ACHN (cell line): ENCODE measurements around the gene GATB.
A peak's percentile ranks its signal among the peaks of the same experiment; 100 is the strongest.

Experiments
- DNase-seq: peaks from one replicate; pipeline ENCODE4 v3.0.0-alpha.2; 2015
- in situ Hi-C: cut with HindIII; loops from 2 replicates; pipeline ENCODE4 v1.10.0; 2017; ENCODE audit warnings: low sequenced_read_pairs, low pct_ligation_motif_present, low pct_unique_long_range_greater_than_20kb

The GATB gene

DNA sequence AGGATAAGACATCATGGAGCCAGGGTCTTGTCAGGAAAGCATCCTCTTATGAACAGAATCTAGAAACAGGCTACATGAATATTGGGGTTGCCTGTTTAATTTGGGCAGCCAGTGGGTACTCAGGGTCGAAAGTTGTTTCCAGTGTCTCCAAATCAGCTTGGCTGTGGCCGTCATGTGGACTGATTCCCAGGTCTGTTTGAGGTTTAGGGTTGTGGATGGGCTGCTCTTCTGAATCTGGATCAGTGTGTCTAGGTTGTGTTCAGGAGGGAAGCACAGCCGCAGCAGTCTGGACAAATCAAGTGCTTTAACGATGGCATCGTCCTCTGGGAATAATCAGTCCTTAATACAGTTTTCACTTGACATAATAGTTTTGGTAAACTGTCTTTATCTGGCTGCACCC is 94.3 kb downstream of the GATB start:
- DNase-seq, result no peak
- in situ Hi-C loops, result no loop called here

DNA sequence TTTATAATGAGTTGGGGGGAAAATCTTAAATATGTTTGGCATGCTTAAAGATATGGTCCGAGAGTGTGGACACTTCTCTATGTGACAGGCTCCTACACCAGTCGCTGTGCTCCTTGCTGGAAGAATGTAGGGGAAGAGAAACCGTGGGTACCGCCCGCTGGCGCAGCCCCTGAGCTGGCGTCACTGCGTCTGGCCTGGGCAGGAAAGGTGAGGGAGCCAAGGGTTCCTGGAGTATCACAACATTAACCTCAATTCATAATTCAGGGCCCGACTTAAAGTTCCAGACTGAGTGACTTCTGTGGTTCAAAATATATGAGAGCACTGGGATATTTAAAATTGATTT is 95.1 kb downstream of the GATB start:
- no peak for DNase-seq
- in situ Hi-C loops, result no loop called here

DNA sequence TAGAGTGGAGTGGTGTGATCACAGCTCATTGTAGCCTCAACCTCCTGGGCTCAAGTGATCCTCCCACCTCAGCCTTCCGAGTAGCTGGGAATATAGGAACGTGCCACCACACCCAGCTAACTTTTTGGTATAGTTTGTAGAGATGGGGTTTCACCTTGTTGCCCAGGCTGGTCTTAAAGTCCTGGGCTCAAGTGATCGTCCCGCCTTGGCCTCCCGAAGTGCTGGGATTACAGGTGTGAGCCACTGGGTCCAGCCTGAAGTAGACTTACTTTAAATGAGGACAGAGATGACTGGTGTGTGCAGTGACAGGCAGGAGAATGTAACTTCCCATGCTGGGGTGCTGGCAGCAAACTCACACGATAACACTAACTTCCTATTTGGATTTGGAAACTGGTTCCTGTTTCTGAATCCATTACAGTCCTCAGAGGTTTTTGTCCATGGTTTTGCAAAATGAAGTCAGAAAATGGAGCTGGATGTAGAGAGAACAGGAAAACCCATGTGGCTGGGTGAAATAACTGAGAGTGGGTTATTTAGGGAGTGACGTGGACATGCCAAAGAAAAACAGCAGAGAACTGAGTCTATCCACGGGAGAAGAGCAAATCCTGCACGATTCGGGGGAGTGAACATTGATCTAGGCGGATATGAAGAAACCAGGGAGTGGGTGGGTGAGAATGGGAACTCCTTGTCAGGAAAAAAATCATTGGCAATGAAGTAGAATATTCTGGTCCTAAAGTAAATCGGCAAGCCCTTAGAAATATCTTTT is 95.6 kb downstream of the GATB start:
- no peak for DNase-seq
- in situ Hi-C loops, result no loop called here

DNA sequence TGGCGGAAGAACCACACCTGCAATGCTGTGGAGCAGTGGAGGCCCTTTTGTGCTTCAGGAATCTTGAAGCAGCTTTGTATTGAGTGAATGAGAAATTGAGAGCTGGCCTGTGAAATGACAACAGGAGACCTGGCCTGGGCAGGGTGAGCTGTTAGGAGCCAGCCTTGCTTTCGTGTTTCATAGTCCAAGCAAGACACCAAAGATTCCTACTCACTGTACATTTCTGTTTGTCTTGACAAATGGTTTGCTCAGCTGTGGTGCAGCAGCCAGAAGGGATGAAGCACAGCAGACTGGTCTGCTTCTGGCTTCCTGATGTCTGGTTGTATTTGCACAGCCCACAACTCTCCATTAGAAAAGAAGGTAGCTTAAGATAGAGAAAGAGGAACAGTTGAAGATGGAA is 96.5 kb downstream of the GATB start:
- in situ Hi-C loops, result no loop called here
- no peak for DNase-seq

DNA sequence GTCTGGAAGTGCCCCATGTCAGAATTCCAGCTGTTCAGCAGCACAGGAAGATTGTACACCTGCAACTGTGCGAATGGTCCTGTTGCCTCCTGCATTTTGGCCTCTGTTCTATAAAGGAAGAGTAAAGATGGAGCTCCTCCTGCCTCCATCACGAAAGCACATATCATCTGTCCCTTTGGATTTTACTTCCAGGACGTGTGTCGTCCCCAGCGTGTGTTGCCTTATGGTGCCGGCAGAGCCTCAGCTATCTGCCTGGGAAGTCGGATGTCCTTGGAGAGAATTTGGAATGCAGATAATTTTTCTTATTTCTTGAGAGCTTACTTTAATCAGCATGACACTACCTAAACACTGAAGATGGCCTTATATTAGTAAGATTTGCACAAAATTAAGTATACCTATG is 97.7 kb downstream of the GATB start:
- in situ Hi-C loops, result no loop called here
- no peak for DNase-seq

DNA sequence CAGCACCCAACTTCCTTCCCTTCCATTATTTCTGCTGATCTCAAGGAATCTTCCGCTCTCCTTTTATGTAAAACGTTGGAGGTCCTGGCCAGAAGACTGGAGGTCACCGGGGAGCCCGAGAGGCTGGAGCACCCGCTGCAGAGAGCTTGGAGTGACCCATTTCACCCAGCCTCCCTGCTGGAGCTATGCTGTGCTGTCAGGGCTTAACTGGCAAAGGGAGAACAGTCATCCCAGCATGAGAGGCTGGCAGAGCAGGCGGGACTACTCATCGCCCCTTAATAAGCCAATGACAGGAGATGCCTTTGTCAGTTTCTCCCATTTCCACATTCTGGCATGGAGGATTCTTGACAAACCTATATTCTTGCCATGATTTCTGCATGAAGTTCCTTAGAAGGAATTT is 98.9 kb downstream of the GATB start:
- DNase-seq, result no peak
- in situ Hi-C loops, result no loop called here

DNA sequence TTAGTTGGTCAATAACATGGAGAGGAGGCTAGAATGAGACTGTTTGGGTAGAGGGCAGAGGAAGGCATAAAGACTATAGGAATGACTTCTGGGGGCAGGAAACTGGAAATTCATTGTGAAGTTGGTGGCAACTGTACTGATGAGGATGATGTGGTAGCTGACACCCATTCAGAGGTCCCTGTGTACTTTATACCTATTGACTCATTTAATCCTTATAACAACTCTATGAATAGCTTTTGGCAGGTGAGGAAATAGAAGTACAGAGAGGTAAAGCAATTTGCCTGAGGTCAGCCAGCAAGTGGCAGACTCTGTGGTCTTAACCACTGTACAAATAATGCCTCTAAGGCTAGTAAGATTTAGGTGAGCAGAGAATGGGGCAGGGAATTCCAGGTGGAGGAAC is 100.1 kb downstream of the GATB start:
- in situ Hi-C loops, result no loop called here
- DNase-seq, result no peak

DNA sequence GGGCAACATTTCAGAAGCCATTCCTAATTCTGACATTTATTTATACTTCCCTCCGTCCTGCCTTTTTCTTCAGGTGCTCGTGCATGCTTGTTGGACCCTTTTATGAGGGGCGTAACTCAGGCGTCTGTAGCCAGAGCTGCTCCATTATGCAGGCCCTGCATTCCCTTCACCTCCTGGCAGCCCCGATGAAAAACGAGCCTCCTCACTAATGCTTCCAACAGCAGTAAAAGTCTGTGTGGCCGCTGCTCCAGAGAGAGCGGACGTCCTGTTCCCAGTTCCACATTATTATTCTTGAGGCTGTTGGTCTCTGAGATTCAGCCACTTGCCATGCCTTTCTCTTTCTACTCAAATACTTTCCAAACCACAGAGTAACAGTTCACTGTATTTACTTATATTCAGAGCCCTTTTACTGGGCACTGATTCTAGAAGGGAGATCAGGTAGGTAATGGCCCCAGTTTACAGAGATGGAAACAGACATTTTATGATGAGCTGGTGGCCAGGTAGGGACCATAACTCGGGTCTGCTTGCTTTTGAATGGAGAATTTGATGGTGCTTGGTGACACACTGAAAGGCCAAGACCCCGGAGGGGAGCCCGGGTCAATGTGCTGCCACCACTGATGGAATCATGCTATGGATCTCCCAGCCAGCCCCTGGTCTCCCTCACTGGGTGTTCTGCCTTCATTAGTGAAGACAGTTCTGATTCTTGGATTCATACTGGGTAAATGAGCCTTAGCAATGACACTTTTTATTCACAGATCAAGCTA is 101.0 kb downstream of the GATB start:
- DNase-seq, result no peak
- in situ Hi-C loops, result no loop called here

DNA sequence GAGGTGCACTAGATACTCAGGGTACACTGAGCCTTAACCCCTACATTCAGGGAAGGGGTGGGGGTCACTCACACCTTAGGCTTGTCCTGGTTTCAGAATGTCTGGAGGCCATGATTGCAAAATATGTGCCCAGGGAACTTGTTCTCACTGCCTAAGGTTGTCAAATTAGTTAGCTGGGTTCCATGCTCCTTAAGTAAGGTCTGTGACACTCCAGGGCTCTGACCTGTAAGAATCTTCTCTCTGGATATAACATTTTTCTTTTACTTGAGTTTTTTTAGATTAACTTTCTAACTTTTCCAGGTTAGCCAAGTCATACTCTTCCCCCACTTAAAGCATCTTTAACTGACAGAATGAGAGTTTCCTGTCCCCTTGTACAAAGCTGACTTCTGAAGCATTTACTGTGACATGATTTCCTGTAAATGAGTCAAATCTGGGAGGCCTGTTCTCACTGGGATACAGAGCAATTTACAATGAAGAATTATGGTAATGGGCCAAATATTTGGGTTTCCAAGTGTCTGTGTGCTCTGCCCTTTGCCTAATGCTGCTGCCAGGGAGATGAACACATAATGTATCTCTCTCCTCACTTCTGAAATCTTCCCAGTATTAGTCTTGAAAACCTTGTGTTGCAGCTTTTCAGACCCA is 101.7 kb downstream of the GATB start:
- in situ Hi-C loops, result no loop called here
- DNase-seq, result no peak

DNA sequence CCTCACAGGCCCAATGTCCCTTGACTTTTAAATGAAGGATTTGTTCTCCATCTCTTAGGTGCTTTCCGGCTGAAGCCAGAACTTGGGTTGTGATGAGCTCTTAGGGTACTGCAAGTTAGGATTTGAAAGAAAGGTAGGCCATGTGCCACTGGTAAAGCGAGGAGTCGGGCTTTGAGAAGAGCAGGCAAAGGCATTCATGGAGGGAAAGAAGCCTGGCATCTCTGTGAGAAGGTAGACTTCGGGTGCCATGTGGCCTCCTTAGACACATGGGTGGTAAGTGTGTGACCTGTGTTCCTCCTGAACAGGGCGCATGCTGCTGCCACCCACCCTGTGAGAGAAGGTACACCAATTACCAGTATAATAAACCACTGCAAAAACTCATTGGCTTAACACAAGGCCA is 102.9 kb downstream of the GATB start:
- in situ Hi-C loops, result no loop called here
- no peak for DNase-seq

DNA sequence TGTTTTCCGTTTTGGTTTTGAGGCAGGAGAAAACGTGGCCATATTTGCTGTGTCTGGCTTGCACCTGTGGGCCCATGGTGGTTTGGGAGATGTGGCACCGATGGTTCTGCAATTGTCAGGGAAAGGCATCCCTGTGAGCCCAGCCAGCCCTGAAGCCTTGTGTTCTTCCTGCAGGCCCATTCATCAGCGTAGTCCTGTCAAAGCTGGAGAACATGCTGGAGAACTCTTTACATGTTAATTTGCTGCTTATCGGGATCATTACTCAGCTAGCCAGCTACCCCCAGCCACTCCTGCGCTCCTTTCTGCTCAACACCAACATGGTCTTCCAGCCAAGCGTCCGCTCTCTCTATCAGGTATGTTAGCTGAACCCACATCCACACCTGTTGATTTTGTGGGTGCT is 104.7 kb downstream of the GATB start:
- no peak for DNase-seq
- in situ Hi-C loops, result no loop called here

DNA sequence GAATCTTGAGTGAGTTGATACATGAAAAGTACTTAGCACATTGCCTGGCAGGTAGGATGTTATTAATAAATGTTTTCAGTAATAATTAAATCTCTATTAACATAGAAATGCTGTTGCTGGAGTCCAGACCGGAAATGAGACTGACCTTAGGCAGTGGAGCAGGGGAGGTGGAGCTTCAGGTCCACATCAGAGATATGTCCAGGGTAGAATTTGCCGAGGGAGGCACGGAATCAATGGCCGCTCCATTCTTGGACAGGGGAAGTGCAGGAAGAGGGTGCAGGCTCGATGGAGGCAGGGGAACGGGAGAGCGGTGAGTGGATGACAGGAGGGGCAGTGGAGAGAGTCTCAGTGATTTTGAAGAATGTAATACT is 107.3 kb downstream of the GATB start:
- in situ Hi-C loops, result no loop called here
- no peak for DNase-seq

DNA sequence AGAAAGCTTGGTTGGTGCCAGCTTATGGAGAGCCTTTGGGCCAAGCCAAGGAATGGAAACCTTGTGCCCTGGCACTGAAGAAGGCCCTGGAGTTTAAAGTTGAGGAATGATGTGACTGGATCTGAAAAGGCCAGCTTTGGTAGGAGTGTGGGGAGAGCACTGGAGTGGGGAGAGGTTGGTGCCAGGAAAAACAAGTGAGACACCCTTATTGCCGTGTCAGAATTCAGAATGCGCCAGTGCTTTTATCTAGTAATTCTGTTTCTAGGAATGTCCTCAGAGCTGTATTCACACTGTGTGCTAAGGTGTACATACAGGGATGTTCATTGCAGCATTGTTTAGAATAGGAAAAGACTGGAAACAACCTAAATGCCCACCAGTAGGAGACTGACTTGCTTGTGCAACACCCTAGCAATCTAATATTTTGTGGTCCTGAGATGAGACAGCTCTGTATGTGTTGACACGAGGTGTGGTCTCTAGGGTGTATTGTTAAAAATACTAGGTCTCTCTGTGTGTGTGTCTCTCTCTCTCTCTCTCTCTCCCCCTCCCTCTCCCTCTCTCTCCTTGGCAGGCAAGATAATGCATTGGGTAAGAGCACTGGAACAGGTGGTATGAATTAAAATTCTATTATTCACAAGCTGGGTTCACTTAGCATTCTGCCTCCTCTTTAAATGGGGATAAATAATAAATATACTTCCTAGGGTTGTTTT is 107.8 kb downstream of the GATB start:
- in situ Hi-C loops, result no loop called here
- no peak for DNase-seq

DNA sequence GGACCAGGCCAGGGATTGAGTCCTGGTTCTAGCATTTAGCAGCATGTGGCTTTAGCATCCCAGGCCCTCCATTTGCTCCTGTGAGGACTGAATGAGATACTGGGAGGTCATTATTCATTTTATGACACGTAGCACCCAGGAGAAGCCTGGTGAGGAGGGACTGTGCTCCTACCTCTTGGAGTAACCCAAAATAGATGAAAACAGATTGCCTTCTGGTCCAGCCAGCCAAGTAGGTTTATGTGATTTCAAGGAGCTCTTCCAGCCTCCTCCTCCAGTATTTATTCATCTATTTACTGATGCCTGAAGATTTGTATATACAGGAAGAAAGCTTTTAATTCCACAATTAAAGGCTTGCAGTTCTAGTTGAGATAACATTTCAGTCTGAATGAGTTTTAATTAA is 109.3 kb downstream of the GATB start:
- no peak for DNase-seq
- in situ Hi-C loops, result no loop called here

DNA sequence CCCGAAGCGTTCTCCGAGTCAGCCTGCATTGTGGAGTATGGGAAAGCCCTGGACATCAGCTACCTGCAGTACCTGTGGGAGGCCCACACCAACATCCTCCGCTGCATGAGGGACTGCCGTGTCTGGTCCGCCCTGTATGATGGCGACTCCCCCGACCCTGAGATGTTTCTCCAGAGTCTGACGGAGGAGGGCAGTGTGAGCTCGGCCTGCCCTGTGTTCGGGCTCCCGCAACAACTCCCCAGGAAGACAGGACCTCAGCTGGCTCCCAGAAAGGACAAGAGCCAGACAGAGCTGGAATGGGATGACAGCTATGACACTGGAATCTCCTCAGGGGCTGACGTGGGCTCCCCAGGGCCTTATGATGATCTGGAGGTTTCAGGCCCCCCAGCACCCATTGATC is 111.3 kb downstream of the GATB start:
- DNase-seq, result no peak

DNA sequence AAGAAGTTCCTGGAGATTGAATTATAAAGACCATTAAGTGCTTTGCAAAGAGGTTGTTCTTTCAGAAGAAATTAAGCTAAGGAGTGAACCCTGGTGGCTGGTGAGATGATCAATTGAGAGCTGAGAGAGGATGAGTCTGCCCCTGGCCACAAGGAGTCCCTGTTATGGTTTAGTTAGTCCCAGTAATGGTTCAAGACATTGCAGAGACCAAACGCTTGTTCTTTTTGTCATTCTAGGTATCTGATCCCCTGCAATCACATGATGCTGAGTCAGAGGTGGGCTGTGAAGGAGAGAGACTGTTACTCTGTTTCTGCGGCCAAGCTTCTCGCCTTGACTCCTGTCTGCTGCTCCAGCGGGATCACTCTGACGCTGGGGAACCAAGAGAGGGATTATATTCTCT is 114.5 kb downstream of the GATB start:
- in situ Hi-C loops, result no loop called here
- DNase-seq, result no peak

More for the DNA sequence above, 111.3 kb downstream of the GATB start:
- in situ Hi-C loops, result no loop called here

DNA sequence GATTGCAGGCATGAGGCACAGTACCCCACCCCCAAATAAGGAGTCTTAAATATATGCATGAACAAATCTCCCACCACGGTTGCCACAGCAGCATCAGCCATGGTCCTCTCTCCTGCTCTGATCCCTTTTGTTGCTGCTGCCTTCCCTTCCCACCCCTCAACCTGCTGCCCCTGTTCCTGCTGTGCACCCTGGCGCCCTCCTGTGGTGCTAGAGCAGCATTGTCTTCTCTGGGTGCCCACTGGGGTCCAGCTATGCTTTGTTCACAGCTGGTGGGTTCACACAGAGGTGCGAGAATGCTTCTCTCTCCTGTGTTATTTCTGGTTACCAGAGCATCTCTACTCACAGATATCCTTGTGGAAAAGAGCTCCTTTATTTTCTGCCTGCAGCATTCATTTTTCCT is 116.2 kb downstream of the GATB start:
- in situ Hi-C loops, result no loop called here
- peak; percentile 43 for DNase-seq

DNA sequence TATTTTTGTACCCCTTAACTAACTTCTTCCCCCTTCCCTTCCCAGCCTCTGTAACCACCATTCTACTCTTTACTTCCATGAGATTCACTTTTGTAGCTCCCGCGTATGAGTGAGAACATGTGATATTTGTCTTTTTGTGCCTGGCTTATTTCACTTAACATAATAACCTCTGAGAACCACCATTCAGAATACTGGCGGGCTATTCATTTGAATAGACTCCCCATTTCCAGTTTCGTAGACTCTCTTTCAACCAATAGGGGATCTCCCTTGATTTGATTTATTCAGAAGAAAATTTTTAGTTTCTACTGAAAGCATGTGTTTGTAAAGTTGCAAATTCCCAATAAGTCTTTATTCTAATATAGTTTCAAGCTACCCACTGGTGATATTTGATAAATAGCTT is 117.2 kb downstream of the GATB start:
- DNase-seq, result no peak
- in situ Hi-C loops, result no loop called here

DNA sequence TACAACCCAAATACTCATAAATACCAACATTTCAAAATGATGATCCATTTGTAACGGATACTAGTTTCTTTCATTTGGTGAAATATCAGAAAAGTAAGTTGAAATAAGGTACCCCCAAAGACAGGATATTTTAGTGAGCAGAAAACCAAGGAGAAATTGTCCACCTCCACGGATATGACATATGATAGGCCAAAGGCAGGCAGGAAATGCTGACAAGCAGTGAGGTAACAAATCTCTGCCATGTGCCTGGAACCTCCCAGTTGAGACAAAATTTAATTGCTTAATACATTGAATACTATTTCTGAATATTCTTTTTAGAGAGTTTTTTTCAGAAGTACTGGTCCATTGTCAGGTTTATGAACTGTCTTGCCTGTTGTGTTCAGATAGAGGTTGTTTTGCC is 118.8 kb downstream of the GATB start:
- in situ Hi-C loops, result no loop called here
- DNase-seq, result no peak
